Caco-2 (cell line): ENCODE results near the gene NPAS4. TPM values are rescaled to one million over a fixed set of nuclear protein-coding genes. Genes with fewer than 3 reads are reported as not detected.

Source experiments
- BruUV-seq: library from RNA; stranded (reverse); fragments of 400-500 nt; replicated peaks from 2 replicates; lab custom pipeline; 2021; lab: Mats Ljungman, UMichigan
- CTCF ChIA-PET: fragments of 300-600 bp; sonication (Branson Sonifier 250); formaldehyde crosslinking; loops from one replicate; lab custom pipeline; 2022; ENCODE audit warnings: antibody characterized with exemption; lab: Charles Lee
- POLR2A ChIA-PET: fragments of 300-600 bp; sonication (Branson Sonifier 250); formaldehyde crosslinking; loops from one replicate; lab custom pipeline; 2022; ENCODE audit warnings: antibody characterized with exemption; lab: Charles Lee
- DNase-seq, 2 experiments: peaks; one replicate each; pipeline versions ENCODE4 v3.0.0 to v3.0.0-alpha.2; 2020 to 2022
- H3K27me3 ChIP-seq: replicated peaks from 2 replicates; pipeline ENCODE4 v1.6.0; 2011; ENCODE audit warnings: low read length; ENCODE audit not compliant: control insufficient read depth, insufficient read depth
- H3K36me3 ChIP-seq: 2 replicates; pipeline ENCODE4 v1.5.1; 2011; ENCODE audit warnings: low read length; ENCODE audit not compliant: control insufficient read depth, insufficient read depth
- H3K4me1 ChIP-seq: fragments of 250-450 bp; sonication (Bioruptor Pico); 2 replicates; pipeline ENCODE4 v1.5.1; 2020; ENCODE audit warnings: mild to moderate bottlenecking
- H3K4me3 ChIP-seq: 2 replicates; pipeline ENCODE4 v1.5.1; 2011; ENCODE audit warnings: low read depth, mild to moderate bottlenecking, control low read depth, low read length
- H3K9me3 ChIP-seq: fragments of 250-450 bp; sonication (Bioruptor Pico); 2 replicates; pipeline ENCODE4 v1.5.1; 2020; ENCODE audit warnings: mild to moderate bottlenecking, moderate library complexity
- H3K27ac Mint-ChIP-seq: one replicate; pipeline ENCODE4 v1.8.0; 2022; ENCODE audit warnings: mixed read lengths; ENCODE audit not compliant: unreplicated experiment
- H3K27me3 Mint-ChIP-seq: one replicate; pipeline ENCODE4 v1.8.0; 2022; ENCODE audit warnings: mixed read lengths; ENCODE audit not compliant: insufficient read depth, unreplicated experiment
- H3K36me3 Mint-ChIP-seq: one replicate; pipeline ENCODE4 v1.8.0; 2022; ENCODE audit warnings: mild to moderate bottlenecking, mixed read lengths; ENCODE audit not compliant: insufficient read depth, unreplicated experiment
- H3K4me1 Mint-ChIP-seq: one replicate; pipeline ENCODE4 v1.8.0; 2022; ENCODE audit warnings: low read depth, mixed read lengths; ENCODE audit not compliant: unreplicated experiment
- H3K4me3 Mint-ChIP-seq: one replicate; pipeline ENCODE4 v1.8.0; 2022; ENCODE audit warnings: mild to moderate bottlenecking, moderate library complexity, mixed read lengths; ENCODE audit not compliant: unreplicated experiment
- H3K9me3 Mint-ChIP-seq: one replicate; pipeline ENCODE4 v1.8.0; 2022; ENCODE audit warnings: mixed read lengths; ENCODE audit not compliant: unreplicated experiment
- intact Hi-C: fragments of 100-400 bp; cut with micrococcal nuclease; formaldehyde crosslinking; loops from one replicate; pipeline ENCODE4 v1.10.0; 2022; ENCODE audit not compliant: unreplicated experiment
- total RNA-seq: library from RNA; stranded (reverse); gene quantifications from 2 replicates; pipeline ENCODE4 v1.2.3, GENCODE V29; 2022
- TF ChIP-seq, protein P1 (sequence below), 2 experiments: fragments of 200-600 bp in 1 of 2; IDR thresholded peaks; 1 replicate in 1 of 2; 2 replicates in 1 of 2; pipeline versions ENCODE4 v1.5.1 to v1.8.0; 2011 to 2022; ENCODE audit warnings: antibody characterized with exemption in 1 of 2, control low read depth in 1 of 2, inconsistent platforms in 1 of 2, low read depth in 1 of 2, low read length in 1 of 2, mild to moderate bottlenecking in 1 of 2, moderate library complexity in 1 of 2; ENCODE audit not compliant: insufficient read depth in 1 of 2, severe bottlenecking in 1 of 2, unreplicated experiment in 1 of 2

NPAS4 gene
- total RNA-seq, 1 experiment from 2014 or later, result not detected

DNA sequence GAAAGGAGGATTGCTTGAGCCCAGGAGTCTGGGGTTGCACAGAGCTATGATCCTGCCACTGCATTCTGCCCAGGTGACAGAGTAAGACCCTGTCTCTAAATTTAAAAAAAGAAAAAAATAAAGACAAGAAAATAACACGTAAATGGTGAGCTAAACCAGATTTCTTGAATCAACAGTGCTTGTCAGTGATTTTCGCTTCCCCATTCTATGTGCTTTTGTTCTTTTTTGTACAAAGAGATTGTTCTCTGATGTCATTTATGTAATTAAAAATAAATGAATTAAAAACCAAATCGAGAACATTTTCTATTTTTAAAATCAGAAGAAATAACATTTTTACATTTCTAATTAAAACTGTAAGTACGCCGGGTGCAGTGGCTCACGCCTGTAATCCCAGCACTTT is 29.5 kb upstream of the NPAS4 start:
- ChIA-PET CTCF (no interaction called here), POLR2A (no interaction called here)
- intact Hi-C loops, result no loop called here
- no peaks in the 10 kb centered on the region for H3K36me3 ChIP-seq
- peaks cover 1% of the 10 kb centered on the region for H3K36me3 Mint-ChIP-seq
- no peak overlapping the region for H3K4me3 Mint-ChIP-seq
- H3K9me3 Mint-ChIP-seq, result no peaks in the 10 kb centered on the region
- no peaks in the 10 kb centered on the region for H3K27me3 ChIP-seq
- no peak for DNase-seq
- no peaks in the 10 kb centered on the region for H3K4me1 Mint-ChIP-seq
- no peaks in the 10 kb centered on the region for H3K4me1 ChIP-seq
- no peaks in the 10 kb centered on the region for H3K9me3 ChIP-seq
- no peak overlapping the region for H3K27ac Mint-ChIP-seq
- peaks cover 5% of the 10 kb centered on the region for H3K27me3 Mint-ChIP-seq
- H3K4me3 ChIP-seq, result no peak overlapping the region
- no TSS peak for BruUV-seq
- TF ChIP-seq, protein P1, sequence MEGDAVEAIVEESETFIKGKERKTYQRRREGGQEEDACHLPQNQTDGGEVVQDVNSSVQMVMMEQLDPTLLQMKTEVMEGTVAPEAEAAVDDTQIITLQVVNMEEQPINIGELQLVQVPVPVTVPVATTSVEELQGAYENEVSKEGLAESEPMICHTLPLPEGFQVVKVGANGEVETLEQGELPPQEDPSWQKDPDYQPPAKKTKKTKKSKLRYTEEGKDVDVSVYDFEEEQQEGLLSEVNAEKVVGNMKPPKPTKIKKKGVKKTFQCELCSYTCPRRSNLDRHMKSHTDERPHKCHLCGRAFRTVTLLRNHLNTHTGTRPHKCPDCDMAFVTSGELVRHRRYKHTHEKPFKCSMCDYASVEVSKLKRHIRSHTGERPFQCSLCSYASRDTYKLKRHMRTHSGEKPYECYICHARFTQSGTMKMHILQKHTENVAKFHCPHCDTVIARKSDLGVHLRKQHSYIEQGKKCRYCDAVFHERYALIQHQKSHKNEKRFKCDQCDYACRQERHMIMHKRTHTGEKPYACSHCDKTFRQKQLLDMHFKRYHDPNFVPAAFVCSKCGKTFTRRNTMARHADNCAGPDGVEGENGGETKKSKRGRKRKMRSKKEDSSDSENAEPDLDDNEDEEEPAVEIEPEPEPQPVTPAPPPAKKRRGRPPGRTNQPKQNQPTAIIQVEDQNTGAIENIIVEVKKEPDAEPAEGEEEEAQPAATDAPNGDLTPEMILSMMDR (IDR thresholded peaks at IDR 0.05; ENCODE audit: insufficient read depth in 1 of 2, low read depth in 1 of 2, low read length in 1 of 2, severe bottlenecking in 1 of 2, unreplicated experiment in 1 of 2), result no peak

DNA sequence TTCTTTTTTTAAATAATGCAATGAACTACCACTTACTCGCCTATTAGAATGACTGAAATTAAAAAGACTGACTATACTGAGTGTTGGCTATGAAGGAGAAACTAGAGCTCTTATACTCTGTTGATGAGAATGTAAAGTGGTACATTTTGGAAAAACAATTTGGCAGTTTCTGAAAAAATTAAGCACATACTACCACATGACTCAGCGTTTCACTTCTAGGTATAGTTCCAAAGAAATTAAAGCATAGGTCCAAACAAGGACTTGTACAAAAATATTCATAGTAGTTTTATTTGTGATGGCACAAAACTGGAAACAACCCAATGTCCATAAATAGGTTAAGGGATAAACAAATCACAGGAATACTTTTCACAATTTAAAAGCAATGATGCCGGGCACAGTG is 26.9 kb upstream of the NPAS4 start:
- Mint-ChIP-seq H3K9me3 (no peaks in the 10 kb centered on the region), H3K36me3 (no peaks in the 10 kb centered on the region), H3K27me3 (peaks cover 5% of the 10 kb centered on the region), H3K4me3 (no peak overlapping the region), H3K4me1 (no peaks in the 10 kb centered on the region), H3K27ac (no peak overlapping the region)
- no peak overlapping the region for H3K4me3 ChIP-seq
- CTCF ChIA-PET, result no interaction called here
- no TSS peak for BruUV-seq
- no peaks in the 10 kb centered on the region for H3K4me1 ChIP-seq
- no peak for DNase-seq
- H3K27me3 ChIP-seq, result no peaks in the 10 kb centered on the region
- no peaks in the 10 kb centered on the region for H3K9me3 ChIP-seq
- POLR2A ChIA-PET, result no interaction called here
- TF ChIP-seq, protein P1 (IDR thresholded peaks at IDR 0.05; ENCODE audit: insufficient read depth in 1 of 2, low read depth in 1 of 2, low read length in 1 of 2, severe bottlenecking in 1 of 2, unreplicated experiment in 1 of 2), result no peak
- no peaks in the 10 kb centered on the region for H3K36me3 ChIP-seq
- intact Hi-C loops, result no loop called here

DNA sequence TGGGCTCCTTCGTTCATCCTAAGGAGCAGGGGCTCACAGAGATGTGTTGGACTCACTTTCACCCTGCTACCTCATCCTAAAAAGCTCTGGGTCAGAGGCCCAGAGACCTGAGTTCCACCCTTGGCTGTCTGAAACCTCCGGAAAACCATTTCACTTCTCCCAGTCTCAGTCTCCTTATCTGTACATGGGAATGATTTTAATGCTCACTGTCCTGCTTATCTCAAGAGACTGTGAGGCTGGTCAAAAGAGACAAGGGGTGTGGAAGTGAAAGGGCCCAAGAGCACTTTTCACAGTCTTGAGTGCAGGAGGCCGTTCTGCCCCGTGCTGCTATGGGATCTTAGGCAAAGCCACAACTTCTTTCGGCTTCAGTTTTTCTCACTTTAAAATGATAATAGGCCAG is 13.2 kb upstream of the NPAS4 start:
- Mint-ChIP-seq H3K4me3 (no peak overlapping the region), H3K27me3 (peaks cover 27% of the 10 kb centered on the region), H3K36me3 (no peaks in the 10 kb centered on the region), H3K4me1 (no peaks in the 10 kb centered on the region), H3K27ac (no peak overlapping the region), H3K9me3 (no peaks in the 10 kb centered on the region)
- intact Hi-C loops, result loop anchor here (1.0 to 10.0 kb wide), 5 partner anchors 23 to 427 kb away; no protein-coding TSS in a partner anchor
- BruUV-seq, result no TSS peak
- H3K4me1 ChIP-seq, result no peaks in the 10 kb centered on the region
- no peaks in the 10 kb centered on the region for H3K9me3 ChIP-seq
- H3K27me3 ChIP-seq, result 0 out of 2 replicates have a peak, but pooled peaks cover 1% of the 10 kb centered on the region
- TF ChIP-seq, protein P1 (IDR thresholded peaks at IDR 0.05; ENCODE audit: insufficient read depth in 1 of 2, low read depth in 1 of 2, low read length in 1 of 2, severe bottlenecking in 1 of 2, unreplicated experiment in 1 of 2), result no peak
- CTCF ChIA-PET, result interaction anchor here (1.1 to 1.9 kb wide), 2 partner anchors 31 to 271 kb away, joined by 4 to 6 read pairs; partner anchors contain the start of genes MRPL11 and RBM4B
- no peak for DNase-seq
- POLR2A ChIA-PET, result interaction anchor here (0.9 kb wide), 1 partner anchor 271 kb away, joined by 5 read pairs; no protein-coding TSS in a partner anchor
- H3K36me3 ChIP-seq, result no peaks in the 10 kb centered on the region
- no peak overlapping the region for H3K4me3 ChIP-seq
